Middle frontal gyrus (tissue), 1 donor: Measurements from ENCODE around the gene AKAP13.
"Not testable (repeated sequence)": the region's sequence is repeated elsewhere in the genome, so short reads cannot be mapped to it uniquely, and the experiment has no call there.

ENCODE experiments used
- DNase-seq: peaks from one replicate; pipeline ENCODE4 v3.0.0-alpha.2; 2015; ENCODE audit warnings: low spot score; ENCODE audit errors: extremely low spot score

The AKAP13 gene

DNA sequence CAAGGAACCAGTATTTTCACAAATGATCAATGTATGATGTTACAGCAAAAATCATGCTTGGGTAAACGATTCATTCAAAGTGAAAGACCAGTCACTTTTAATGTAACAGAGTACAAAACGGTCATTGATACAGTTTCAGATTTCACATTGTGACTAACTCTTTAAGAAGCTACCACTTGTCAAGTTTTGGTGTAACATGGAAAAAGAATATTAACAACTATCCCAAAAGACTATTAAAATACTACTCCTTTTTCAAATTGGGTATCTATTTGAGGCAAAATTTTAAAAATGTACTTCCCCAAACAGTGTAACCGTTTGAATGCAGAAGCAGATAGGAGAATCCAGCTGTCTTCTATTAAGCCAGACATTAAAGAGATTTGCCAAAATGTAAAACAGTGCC is 31.7 kb downstream of the AKAP13 start:
- no peak for DNase-seq

DNA sequence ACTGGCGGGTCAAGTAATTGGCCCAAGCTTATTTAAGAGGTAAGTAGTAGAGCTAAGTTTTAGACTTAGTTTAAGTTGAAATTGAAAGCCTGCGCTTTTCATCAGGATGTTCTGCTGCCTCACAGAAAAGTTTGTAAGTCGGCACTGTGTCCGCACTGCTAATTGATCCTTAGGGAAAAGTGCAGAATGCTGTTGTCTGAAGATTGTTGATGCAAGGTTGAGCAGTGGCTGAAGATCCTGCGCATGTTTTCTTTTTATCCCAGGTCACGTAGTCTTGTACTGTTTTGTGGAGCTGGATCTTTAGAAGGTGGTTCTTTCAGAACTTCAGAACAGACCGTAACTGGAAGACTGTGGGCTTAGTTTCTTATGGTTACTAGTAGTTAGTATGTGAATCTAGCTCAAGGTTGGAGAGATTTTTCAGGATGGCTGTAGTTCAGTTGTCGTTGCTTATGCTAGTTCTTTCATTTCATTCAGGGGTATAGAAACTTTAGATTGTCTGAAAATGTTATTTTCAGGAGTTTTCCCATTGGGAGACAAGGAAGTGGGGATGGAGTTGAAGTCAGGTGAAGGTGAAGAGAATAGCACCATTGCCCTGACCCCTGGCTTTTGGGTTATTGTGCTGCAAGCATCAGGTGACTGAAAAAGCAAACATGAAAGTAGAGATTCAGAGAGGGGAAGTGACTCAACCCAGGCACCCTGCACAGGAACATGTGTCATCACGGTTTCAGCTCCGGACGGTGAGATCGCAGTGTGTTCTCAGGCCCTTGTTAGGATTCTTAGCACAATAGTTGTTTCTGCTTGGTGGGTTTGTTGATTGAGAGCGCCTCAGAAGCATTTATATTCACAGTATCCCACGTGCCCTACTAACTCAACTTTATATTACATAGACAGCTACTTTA is 32.8 kb downstream of the AKAP13 start:
- no peak for DNase-seq

DNA sequence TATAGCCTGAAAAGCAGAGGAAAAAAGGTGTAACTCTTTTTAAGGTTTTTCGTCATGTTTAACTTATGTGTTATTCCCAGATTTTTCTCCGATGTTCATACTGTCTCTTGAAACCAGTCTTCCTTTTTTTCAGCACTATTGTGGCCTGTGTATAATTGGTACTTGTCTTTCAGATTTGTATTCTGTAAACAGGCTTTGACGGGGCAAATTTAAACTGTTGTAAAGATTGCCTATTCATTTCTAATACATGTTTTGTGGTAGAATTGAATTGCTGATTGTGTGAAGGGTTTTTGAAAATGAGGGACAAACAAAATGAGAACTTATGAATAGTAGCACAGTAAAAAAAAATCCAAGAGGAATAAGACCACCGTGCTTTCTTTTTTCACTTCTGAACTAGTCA is 33.6 kb downstream of the AKAP13 start:
- no peak for DNase-seq

DNA sequence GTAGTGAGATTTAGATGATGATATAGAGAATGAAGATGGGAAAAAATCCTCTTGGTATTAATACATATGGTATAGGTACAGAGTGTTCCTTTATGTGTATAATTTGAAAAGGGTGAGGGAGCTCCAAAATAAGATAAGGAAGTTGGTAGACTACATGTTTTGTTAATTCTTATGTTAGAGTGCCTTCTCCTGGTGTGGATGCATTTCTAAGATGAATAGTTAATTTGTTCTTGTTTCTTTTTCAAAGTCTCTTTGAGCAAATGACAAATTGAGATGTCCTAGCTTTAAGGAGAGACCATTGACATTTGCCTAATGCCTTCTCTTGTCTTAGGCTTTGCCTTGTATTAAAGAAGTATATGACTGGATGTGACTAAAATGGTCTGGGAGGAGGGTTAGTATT is 34.1 kb downstream of the AKAP13 start:
- no peak for DNase-seq

DNA sequence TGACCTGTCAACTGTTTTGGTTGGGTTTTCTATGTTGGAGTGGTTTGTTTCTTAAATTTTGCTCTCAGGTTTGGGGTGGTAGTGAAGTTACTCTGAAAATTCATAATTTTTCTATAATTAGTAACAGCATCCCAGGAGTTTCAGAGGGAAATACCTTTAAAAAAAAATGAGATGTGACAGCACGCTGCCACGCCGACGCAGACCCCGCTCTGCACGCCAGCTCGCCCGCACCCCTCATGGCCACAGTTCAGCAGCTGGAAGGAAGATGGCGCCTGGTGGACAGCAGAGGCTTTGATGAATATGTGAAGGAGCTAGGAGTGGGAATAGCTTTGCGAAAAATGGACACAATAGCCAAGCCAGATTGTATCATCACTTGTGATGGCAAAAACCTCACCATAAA is 34.6 kb downstream of the AKAP13 start:
- DNase-seq = no peak

DNA sequence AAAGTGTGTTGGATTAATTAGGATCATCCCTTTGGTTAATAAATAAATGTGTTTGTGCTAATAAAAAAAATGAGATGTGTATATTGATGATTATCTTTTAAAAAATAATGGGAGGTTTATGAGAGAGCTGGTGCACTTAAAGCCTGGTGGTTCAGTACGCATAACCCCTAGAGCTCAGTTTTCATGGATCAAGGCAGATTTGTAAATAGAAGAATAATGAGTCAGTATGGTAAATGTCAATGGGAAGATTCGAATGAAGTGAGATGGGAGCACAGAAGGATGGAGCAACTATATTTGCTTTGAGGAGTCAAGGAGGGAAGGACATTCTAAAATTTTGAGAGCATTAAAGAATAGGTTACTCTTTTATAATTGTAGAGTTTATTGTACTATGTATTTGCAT is 35.4 kb downstream of the AKAP13 start:
- DNase-seq = no peak

DNA sequence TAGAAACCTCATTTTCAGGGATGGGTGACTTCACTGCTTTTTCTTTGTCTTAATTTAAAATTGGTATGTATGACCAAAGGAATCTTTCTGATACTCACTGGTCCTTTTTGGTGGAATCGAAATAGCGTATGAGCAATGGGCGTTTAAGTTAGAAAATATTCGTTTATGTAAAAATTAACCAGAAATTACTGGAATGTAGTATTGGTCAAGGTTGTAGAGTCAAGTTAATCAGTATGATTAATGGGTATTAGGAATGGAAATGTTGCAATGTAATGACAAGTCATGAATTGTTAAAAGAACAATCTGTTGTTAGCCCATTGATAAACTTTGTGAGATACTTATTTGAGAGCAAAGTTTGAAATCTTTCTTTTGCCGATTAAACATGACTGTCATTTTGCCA is 36.9 kb downstream of the AKAP13 start:
- DNase-seq = no peak

DNA sequence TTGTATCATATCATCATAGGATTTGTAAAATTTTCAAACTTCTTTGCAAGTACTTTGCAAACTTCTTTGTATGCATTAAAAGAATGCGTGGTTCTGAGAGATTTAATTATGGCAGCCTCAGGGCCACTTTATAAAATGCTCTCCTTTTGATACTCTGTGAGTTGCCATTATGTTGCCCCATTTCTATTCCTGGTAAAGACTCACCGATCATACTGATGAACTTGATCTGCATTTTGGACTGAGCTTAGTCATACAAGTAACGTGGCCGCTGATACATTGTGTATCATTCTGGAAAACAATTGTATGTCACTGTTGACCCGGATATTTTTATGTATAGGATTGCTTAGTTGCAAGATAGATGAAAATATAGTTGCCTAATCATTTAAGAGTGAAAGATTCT is 38.8 kb downstream of the AKAP13 start:
- DNase-seq = no peak

DNA sequence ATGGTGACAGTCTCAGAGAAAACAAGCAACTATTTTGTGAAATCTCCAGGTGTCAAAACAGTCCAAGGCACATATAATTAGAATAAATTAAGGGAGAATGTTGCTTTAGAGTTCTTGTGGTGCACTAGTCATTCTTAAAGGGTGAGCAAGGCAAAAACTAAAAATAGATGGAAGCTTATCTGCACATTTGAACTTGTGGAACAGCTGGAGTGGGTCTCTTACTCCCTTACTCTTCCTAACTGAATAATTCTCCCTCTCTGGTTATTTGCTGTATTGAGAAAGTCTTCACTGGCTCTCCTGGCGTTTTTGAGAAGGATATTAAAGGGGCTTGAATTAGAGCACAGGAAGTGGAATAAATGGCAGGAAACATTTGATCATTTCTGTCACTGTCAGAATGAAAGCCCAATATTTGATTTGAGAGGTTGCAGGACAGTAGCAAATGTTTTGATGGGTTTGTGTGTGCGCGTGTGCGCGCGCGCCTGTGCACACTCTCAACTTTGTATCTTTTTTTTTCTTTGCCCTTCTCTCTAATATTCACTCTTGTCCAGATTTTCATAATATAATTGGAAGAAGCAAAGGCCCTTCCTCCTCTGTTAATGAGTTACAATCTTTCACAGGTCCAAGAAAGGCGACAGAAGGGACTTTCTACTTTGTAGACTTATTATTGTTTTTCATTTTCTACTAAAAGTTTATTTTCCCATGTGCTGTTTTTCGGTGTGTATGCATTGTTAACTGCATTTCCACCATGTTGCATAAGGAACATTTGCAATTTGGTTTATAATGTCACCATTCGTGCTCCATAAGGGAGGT is 40.9 kb downstream of the AKAP13 start:
- no peak for DNase-seq

DNA sequence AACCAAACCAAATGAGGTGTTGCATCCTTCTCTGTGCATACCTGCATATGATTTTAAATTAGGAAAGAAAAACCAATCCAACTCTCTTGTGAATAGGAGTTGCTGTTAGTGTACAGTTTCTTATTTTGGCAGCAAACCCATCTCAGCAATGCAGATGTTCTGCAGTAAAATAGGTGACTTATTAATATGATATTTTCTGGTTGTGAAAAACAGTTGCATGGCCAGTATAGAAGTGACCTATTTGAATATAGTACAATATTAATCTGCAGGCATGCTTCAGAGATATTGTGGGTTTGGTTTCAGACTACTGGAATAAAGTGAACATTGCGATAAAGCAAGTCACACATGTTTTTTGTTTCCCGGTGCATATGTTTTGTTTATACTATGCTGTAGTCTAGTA is 42.2 kb downstream of the AKAP13 start:
- DNase-seq = no peak

DNA sequence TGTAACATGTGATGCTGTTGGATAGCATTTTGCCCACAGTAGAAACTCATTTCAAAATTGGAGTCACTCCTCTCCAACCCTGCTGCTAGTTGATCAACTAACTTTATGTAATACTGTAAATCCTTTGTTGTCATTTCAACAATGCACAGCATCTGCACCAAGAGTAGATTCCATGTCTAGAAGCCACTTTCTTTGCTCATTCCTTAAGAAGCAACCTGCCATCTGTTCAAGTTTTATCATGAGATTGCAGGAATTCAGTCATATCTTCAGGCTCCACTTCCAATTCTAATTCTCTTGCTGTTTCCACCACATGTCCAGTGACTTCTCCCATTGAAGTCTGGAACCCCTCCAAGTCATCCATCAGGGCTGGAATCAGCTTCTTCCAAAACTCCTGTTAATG is 42.9 kb downstream of the AKAP13 start:
- DNase-seq = no peak

DNA sequence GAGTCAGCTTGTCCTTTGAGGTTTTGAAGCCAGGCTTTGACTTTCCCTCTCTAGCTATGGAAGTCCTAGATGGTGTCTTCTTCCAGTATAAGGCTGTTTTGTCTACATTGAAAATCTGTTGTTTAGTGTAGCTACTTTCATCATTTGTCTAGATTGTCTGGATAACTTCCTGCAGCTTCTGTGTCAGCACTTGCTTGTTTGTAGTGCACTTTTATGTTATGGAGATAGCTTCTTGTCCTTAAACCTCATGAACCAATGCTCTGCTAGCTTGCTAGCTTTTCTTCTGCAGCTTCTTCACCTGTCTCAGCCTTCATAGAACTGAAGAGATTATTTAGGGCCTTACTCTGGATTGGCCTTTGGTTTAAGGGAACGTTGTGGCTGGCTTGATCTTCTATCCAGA is 43.8 kb downstream of the AKAP13 start:
- DNase-seq = no peak

DNA sequence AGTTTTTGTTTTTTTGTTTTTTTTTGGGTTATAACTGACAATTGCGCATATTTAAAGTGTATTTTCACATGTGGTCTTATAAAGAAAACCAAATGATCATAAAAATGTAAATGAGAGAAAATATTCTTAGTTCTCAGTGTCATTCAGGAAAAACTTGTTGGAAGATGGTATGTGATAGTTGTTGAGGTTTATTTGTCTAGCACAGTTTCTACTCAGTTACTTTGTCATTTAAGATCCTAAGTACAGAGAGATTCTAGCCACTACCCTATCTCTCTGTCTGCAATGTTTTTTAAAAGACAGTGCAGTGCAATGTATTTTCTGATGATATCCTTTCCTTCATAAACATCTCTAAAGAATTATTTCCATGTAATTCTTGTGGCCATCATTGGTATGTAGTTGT is 46.1 kb downstream of the AKAP13 start:
- no peak for DNase-seq

DNA sequence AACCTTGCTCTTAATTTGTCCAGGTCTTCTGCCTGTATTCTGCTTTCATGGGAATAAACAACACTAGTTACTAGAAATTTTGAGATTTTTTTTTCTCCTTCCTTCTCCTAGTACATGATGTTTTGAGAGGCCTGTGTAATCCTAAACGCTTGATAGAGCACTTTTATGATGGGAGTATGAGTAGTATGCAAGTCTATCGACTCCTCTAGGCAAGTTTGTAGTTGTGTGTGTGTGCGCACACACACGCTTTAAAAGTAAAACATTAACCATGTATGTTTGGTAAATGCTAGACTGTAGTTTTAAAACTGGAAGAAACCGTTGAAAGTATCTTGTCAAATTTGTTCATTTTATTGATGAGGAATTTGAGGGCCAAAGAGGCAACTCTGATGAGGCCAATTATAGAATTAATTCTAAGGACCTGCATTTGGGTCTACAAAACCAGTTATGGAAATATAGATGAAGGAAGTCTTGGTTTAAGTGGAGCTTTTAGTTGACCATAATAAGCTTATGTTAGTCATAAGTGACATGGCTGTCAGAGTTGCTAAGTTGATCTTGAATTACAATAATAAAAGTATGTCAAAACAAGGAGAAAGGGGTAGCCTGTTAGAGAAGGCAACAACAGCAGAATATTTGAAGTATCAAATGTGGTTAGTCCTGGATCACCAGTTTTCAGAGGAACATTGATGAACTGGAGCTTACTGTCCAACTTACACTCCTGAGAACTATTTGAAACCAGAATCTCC is 47.1 kb downstream of the AKAP13 start:
- DNase-seq = no peak

DNA sequence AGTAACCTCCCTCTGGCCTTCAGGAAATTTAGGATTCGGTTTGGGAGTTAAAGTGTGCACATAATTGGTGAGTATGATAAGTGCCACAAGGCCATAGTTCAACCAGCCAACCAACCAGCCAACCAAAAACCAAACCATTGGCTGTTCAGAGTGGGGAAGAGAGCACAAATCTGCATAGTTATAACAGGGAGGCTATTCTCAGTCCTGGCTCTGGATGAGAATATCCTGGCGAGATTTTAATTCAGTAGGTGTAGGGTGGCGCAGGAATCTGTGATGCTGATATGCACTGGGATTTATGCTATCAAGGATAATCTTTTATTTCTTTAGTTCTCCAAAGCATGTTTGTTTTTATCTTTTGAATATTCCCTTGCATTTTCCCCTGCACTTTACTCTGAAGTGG is 49.1 kb downstream of the AKAP13 start:
- DNase-seq = no peak

DNA sequence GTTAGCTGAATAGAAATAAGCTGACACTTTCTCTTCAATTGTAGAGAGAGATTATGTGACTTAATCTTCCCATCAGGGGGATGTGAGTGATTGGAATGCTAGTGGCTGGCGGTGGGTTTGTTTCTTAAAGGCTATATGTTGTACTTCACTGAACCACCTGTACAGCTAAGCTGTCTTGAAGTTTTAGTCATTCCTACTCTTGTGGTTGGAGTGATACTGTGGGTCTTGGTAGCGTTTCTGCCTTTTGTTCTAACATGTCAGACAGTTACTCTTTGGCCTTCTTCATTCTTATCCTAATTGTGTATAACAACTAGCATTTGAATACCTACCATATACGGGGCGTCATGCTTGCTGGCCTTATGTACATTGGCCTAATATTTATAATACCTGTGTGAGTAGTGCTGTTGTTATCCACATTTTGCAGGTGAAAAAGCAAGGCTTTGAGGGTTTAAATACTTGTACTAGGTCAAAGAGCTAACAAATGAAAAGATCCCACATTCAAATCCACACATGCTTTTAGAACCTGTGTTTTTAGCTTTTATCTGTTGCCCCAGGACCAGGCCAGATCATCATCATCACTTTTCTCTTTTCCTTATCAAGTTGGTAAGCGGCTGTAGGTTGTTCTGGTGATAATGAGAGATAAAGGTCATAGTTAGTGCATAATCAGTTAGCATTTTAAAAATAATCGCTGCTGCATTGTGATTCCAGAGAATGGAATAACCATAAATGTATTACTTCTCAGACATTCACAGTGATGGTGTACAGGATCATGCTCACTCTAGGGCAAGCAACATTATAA is 50.2 kb downstream of the AKAP13 start:
- no peak for DNase-seq

DNA sequence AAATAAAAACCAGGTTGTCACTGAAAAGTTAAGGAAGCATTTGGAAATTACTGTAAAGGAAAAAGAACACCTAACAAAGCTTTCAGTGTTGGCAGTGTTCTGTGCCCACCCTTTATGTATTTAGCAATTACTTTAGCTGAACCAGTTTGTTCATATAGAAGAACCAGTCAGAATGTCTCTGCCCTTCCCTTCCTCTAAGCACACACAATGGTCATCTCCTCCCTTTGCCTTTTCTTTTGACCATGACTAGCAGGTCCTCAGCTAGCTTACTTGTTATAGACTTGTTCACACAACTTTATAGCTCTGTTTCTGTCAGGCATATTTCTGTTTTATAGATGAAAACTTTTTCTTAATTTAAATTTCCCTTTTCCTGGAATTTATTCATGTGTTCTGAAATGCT is 59.6 kb downstream of the AKAP13 start:
- DNase-seq = no peak

DNA sequence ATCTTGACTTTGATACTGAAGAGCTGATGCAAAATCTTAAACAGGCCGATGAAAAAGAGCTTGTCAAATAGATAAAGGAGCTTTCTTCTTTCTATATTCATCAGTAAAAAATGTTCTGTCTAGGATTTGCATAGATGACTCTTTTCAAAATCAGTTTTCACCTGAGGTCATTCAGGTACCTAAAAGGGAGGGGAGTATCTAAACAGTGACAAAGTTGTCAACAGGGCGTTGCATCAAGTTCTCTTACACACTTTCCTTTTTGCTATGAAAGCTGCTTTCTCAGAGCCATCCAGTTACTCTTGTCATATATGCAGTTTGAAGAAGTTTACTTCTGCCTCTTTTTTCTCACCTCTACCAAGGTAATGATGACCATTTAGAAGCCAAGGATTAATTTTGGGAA is 60.0 kb downstream of the AKAP13 start:
- DNase-seq = no peak

DNA sequence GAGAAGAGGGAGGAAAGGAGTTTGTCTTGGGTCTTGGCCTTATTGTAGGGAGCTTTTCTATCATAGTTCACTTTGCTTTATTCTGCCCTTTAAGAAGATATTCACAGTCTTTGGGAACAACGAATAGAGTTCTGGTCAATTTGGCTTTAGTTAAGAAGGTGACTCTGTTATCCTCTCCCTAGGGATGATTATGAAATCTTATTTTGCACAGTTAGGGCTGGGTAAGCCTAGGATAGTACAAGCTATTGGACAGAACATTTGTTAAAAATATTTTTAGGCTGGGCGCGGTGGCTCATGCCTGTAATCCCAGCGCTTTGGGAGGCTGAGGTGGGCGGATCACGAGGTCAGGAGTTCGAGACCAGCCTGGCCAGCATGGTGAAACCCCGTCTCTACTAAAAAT is 61.5 kb downstream of the AKAP13 start:
- DNase-seq = not testable (repeated sequence)

DNA sequence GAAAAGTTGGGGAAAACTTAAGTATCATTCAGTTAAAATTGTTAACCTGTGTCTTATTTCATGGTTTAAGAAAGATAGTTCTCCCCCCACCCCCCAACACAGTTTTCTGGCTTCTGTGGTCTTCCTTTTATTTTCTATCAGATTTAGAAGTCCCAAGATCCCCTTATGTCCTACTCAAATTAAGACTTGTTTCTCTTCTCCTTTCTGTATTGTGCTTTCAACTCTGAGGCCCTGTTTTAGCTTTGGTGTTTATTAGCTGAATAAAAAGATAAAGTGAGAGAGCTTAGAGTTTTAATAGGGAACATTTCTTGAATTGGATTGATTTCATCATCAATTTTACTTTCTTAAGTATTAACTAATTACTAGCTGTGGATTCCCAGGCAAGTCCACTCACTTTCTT is 62.6 kb downstream of the AKAP13 start:
- DNase-seq = no peak

DNA sequence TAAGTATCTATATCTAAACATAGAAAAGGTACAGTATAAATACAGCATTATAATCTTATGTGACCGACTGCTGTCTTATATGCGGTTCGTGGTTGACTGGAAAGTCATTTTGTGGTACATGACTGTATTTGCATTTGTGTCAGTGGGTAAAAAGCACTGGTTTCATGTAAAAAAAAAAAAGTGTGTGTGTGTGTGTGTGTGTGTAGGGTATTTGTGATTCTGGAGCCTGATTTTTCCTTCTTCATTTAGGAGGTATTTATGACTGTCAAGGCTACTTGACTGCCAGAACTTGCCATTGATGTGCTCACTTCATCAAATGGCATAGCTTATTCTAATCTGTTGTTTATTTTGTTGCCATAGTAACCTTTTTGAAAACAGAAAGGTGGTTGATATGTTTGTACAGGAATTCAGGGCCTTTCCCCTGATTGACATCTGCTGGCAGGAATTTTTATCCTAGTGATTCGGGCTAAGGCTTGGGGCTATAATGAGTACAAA is 63.2 kb downstream of the AKAP13 start:
- DNase-seq = no peak
